T-helper 1 cell (primary cell): ENCODE measurements around the gene TST.

ENCODE experiments used
- DNase-seq, 5 donors: peaks; one replicate each; pipeline ENCODE4 v3.0.0-alpha.2; 2012 to 2020

TST gene

DNA sequence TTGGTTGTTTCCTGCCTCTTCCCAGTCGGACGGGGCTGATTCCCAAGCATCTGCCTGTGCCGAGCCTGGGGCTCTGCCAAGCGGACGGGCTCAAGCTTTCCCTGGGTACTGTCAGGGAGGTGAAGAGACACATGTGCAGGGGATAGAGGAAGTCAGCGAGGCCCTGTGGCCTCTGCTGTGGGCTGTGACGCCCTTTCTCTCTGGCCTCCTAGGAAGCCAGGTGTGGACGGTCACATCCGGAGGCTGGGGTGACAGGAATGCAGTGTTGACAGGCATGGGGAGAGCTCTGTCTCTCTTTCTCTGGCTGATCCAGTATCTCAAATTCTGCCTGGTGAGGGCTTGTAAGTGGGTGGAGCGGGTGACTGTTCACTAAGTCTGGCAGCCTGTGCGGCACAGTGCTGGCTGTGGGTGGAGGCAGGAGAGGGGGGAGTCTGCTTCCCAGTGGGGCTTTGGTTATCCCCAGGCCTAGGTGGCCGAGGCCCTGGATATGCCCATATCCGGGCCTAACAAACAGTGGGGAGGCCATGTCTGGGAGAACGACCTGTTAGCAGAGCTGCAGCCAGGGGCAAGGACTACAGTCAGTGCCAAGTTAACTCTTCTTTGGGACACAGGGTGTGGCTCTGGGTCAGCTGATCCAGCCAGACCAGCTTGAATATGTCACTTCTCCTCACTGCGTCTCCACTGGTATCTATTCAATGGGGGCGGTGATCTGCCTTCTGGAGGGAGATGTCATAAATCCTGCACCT, 34.2 kb upstream of the TST start:
- DNase-seq = no peak

- no peak for DNase-seq
Observed at GRCh38 chr22:37052386-37053309, 33.4 kb upstream of the TST start.

DNA sequence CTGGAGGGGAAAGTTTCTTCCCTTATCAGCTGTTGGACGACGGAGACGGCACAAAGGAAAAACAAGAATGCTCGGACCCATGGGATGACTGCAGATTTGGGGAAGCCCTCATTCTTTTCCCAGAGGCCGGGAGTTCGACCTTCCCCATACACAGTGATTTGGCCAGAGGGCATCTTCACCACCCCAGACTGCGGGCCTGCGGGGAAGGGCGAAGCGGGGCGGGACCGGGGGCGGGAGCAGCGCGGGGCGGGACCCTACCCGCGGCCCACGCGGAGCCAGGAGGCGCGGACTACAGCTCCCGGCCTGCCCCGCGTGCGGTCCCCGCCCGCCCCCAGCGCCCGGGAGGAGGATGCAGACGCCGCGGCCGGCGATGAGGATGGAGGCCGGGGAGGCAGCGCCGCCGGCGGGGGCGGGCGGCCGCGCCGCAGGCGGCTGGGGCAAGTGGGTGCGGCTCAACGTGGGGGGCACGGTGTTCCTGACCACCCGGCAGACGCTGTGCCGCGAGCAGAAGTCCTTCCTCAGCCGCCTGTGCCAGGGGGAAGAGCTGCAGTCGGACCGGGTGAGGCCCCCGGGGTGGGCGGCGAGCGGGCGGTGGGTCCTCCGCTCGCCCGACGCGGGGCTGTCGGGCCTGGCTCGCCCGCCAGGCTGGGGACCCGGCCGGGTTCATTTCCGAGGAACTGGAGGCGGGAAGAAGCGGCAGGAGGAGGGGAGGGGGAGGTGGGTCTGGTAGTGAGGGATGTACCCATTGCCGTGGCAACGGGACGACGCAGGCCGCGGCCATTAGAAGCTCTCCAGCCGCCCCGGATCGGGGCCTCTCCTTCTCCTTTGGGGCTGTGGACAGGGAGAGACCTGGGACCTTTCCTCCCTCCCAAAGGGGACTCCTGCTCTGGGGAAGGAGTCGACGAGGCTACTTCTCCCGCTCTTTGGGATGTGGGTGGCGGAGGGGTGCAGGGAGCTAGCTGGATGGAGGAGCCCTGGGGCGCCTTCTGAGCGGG, 32.4 kb upstream of the TST start, which contains the start of gene KCTD17:
Gene KCTD17, plus strand, starts transcription at position 352 of the 995 bp plus-strand sequence. Its CDS starts 19 bp downstream, at position 371.
- DNase-seq = peak; percentile 39 to 77 (median 60)

GRCh38 chr22:37050913-37051312, 31.7 kb upstream of the TST start:
- no peak for DNase-seq

DNA sequence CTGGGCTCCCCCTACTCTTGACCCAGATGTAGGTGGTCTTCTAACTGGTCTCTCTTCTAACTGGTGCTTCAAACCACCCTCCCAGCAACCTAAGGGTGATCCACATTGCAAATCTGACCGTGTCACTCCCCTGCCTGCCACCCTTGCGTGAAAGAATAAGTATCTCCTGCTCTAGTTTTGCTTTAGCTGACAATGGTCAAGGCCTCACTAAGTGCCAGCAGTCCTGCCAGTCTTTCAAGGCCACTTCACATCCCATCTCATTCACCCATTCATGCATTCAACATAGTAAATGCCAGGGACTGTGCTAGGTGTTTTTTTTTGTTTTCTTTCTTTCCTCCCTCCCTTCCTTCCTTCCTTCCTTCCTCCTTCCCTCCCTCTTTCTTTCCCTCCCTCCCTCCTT, 30.0 kb upstream of the TST start:
- no peak for DNase-seq

GRCh38 chr22:37048133-37048532, 28.9 kb upstream of the TST start:
- DNase-seq = no peak

GRCh38 chr22:37047006-37047405, 27.8 kb upstream of the TST start:
- DNase-seq = no peak

GRCh38 chr22:37046589-37046988, 27.3 kb upstream of the TST start:
- DNase-seq = no peak

DNA sequence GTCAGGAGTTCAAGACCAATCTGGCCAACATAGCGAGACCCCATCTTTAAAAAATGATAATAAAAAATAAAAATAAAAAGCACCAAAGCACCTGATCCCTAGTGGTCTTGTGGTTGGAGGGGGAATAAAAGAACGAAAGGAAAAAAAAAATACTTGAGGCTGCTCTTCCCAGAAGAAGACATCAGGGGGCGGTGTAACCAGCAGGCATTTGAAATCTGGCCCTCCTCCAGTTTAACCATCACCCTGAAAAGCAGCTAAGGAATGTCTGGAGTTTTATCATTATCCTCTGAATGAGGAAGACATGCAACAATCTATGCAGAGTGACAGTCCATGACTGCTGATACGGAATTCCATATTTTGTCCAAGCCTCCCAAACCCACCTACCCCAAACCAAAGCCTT, 26.7 kb upstream of the TST start:
- DNase-seq = no peak

- DNase-seq = no peak
Observed at GRCh38 chr22:37044634-37045625, 25.7 kb upstream of the TST start.

- peak in 2 of 5 donors; percentile 15 to 63 for DNase-seq
Observed at GRCh38 chr22:37043828-37044538, 24.7 kb upstream of the TST start.

GRCh38 chr22:37043209-37043827, 24.1 kb upstream of the TST start:
- DNase-seq = no peak

GRCh38 chr22:37039466-37039865, 20.2 kb upstream of the TST start:
- no peak for DNase-seq

DNA sequence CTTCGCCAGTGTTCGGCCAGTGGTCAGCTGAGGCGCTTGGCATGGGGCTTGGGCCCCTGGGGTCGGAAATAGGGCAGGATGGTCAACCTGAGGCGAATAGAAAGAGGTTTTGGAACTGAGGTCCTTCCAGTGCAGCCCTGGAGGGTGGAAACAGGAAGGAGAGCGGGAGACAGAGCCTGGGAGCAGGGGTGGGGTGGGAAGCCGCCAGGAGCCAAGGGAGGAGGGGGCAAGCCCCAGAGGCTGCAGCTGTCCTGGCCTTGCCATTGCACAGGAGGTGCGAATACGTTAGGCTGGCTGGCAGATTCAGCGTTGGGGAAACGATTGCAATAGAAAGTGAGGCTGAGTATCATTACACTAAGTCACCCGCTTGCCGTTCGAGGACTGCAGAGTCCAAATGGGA, 18.4 kb upstream of the TST start:
- DNase-seq = no peak

DNA sequence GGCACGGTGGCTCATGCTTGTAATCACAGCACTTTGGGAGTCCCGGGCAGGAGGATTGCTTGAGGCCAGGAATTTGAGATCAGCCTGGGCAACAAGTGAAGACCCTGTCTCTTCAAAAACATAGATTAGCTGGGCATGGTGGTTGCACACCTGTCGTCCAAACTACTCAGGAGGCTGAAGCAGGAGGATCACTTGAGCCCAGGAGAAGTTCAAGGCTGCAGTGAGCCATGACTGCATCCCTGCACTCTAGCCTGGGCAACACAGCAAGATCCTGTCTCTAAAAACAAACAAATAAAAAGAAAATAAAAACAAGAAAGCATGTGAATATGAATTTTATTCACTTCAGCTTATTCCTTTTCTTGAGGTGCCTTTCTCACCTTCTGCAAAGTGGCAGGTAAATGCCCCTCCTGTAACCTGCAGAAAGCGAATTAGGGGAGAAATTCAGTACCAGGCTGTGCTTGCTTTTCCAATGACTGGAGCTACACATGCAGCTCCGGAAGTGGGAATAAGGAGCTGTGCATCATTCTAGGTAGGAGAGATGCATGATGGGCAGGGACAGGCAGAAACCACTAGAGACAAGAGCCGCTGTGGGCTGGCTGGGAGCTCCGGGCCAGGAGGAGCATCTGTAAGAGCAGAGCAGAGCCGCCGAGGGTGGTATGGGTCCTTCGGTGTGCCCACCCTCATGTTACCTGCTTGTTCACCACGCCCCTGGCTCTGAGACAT, 17.6 kb upstream of the TST start:
- no peak for DNase-seq

DNA sequence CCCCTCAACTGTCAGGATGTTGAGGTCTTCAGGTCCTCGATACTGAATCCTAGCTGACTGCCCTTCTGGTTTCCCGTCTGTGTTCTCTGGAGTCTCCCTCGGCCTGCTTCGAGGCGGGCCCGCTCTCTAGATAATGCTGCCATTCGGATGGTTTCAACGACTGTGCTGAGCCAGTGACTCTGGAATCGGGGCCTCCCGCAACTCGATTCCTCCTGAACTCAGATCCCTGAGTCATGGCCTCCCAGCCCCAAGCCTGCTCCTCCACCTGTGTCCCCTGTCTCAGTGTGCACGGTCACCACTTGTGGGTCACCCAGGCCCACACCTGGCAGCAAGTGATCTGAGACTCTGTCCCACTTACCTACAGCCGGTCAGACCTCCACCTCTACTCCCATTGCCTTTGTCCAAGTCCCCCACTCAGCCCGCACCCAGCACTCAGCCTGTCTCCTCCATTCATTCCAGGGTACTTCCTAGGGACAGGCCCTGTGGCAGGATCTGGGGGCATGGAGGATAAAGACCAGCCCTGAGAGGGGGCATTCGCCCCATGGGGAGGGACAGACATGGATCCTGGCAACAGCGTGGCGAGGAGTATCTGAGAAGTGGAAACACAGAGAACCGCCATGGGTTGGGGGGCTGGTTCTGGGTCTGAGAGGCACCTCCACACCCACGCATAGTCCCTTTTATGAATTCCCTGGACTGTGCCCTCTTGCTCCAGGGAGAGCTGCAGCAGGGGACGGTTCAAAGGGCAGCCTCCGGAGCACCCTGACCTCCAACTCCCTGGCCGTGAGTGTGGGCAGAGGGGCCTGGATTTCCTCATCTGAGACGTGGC, 14.6 kb upstream of the TST start:
- no peak for DNase-seq

GRCh38 chr22:37032535-37033460, 13.6 kb upstream of the TST start:
- no peak for DNase-seq
